OCI-LY3 (cell line): ENCODE results near the gene TMEM106C.

ENCODE experiments used
- H2AFZ ChIP-seq: fragments of 200-600, 300-600 bp; shearing (Covaris generic); 2 replicates; pipeline ENCODE4 v1.6.0; 2014; ENCODE audit warnings: antibody characterized with exemption, low read depth, low read length
- H3K27ac ChIP-seq: fragments of 200-600, 300-600 bp; sonication (generic); 2 replicates; pipeline ENCODE4 v1.5.1; 2014; ENCODE audit warnings: mild to moderate bottlenecking, low read length, moderate library complexity, mixed read lengths
- H3K27me3 ChIP-seq: fragments of 200-600, 300-600 bp; sonication (generic); 2 replicates; pipeline ENCODE4 v1.6.1; 2014; ENCODE audit warnings: low read depth, low read length, mixed read lengths
- H3K36me3 ChIP-seq: fragments of 200-600, 300-600 bp; sonication (generic); replicated peaks from 2 replicates; pipeline ENCODE3; 2014; ENCODE audit warnings: low read depth, low read length, mixed read lengths
- H3K4me1 ChIP-seq: fragments of 300-600, 200-600 bp; sonication (generic); 2 replicates; pipeline ENCODE4 v1.6.1; 2014; ENCODE audit warnings: low read length, mixed read lengths
- H3K4me2 ChIP-seq: fragments of 200-600, 300-600 bp; sonication (generic); 2 replicates; pipeline ENCODE4 v1.6.1; 2014; ENCODE audit warnings: low read length, mixed read lengths
- H3K4me3 ChIP-seq: fragments of 300-600, 200-600 bp; sonication (generic); 2 replicates; pipeline ENCODE4 v1.5.1; 2014; ENCODE audit warnings: antibody characterized with exemption, mild to moderate bottlenecking, low read length, moderate library complexity
- H3K79me2 ChIP-seq: fragments of 300-600, 200-600 bp; shearing (Covaris generic); 2 replicates; pipeline ENCODE4 v1.6.1; 2014; ENCODE audit warnings: mild to moderate bottlenecking, low read length, mixed read lengths
- H3K9ac ChIP-seq: fragments of 300-600, 200-600 bp; shearing (Covaris generic); 2 replicates; pipeline ENCODE4 v1.6.0; 2014; ENCODE audit warnings: mild to moderate bottlenecking, low read length, moderate library complexity
- H3K9me3 ChIP-seq: fragments of 200-600, 300-600 bp; shearing (Covaris generic); 2 replicates; pipeline ENCODE4 v1.6.1; 2014; ENCODE audit warnings: low read length, mixed read lengths; ENCODE audit not compliant: insufficient read depth
- H4K20me1 ChIP-seq: fragments of 200-600, 300-600 bp; sonication (generic); 2 replicates; pipeline ENCODE4 v1.6.1; 2016; ENCODE audit warnings: low read length, mixed read lengths; ENCODE audit not compliant: insufficient read depth
- EZH2phosphoT487 ChIP-seq: fragments of 200-600 bp; shearing (Covaris generic); IDR thresholded peaks from 2 replicates; pipeline ENCODE4 v1.6.1; 2018; ENCODE audit warnings: antibody characterized with exemption, mixed run types, low read depth
- TF ChIP-seq, protein P1 (sequence below): fragments of 200-600, 300-600 bp; sonication (generic); IDR thresholded peaks from 2 replicates; pipeline ENCODE4 v1.5.1; 2014; ENCODE audit warnings: antibody characterized with exemption, low read length, low read depth

TMEM106C gene

DNA sequence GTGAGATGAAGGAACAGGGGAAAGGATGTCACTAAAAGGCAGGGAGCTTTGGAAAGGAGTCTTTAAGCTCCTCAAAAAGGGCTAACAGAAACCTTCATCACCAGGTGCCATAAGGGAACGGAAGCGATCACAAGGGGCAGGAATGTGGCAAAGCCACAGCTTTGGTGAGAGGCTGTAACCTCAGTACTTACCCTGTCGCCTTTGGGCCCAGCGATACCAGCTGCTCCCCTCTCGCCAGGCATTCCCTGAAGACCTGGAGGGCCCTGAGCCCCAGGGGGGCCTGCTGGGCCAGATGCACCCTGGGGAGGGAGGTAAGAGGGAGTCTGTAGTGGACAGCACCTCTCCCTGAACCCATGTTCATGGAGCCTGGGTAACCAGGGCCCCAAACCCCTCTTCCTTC, 18.9 kb downstream of the TMEM106C start:
- no peak overlapping the region for H3K4me2 ChIP-seq
- no peak overlapping the region for H3K27ac ChIP-seq

DNA sequence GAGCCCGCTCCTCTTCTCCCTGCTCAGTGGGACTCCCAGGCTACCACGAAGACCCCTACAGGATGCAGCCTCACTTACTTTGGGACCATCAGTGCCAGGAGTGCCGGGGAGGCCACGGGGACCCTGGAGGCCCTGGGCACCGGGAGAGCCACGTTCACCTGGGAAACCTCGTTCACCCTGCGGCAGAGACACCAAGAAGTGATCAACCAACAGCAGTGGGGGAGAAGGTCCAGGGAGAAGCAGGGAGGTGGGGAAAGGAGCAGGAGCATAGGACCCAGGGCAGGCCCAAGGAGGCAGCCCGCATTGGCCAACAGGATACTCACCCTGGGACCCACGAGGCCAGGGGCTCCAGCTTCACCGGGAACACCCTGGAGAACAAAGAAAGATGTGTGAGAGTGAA, 19.4 kb downstream of the TMEM106C start:
- no peaks in the 10 kb centered on the region for H3K9me3 ChIP-seq
- no peak overlapping the region for H3K27ac ChIP-seq
- no peaks in the 10 kb centered on the region for H3K4me1 ChIP-seq
- H4K20me1 ChIP-seq: no peaks in the 10 kb centered on the region
- no peaks in the 10 kb centered on the region for H3K79me2 ChIP-seq
- no peak overlapping the region for H2AFZ ChIP-seq
- H3K4me3 ChIP-seq: no peak overlapping the region
- H3K36me3 ChIP-seq: no peaks in the 10 kb centered on the region
- no peak overlapping the region for H3K4me2 ChIP-seq
- H3K9ac ChIP-seq: no peak overlapping the region
- TF ChIP-seq, protein P1, sequence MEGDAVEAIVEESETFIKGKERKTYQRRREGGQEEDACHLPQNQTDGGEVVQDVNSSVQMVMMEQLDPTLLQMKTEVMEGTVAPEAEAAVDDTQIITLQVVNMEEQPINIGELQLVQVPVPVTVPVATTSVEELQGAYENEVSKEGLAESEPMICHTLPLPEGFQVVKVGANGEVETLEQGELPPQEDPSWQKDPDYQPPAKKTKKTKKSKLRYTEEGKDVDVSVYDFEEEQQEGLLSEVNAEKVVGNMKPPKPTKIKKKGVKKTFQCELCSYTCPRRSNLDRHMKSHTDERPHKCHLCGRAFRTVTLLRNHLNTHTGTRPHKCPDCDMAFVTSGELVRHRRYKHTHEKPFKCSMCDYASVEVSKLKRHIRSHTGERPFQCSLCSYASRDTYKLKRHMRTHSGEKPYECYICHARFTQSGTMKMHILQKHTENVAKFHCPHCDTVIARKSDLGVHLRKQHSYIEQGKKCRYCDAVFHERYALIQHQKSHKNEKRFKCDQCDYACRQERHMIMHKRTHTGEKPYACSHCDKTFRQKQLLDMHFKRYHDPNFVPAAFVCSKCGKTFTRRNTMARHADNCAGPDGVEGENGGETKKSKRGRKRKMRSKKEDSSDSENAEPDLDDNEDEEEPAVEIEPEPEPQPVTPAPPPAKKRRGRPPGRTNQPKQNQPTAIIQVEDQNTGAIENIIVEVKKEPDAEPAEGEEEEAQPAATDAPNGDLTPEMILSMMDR: no peak
- TF ChIP-seq EZH2phosphoT487: no peak
- H3K27me3 ChIP-seq: no peaks in the 10 kb centered on the region

More for the DNA sequence above, 18.9 kb downstream of the TMEM106C start:
- Histone ChIP-seq H3K79me2 (no peaks in the 10 kb centered on the region), H3K27me3 (no peaks in the 10 kb centered on the region), H3K9me3 (no peaks in the 10 kb centered on the region), H3K36me3 (no peaks in the 10 kb centered on the region), H3K4me3 (no peak overlapping the region), H3K9ac (no peak overlapping the region), H2AFZ (no peak overlapping the region), H4K20me1 (no peaks in the 10 kb centered on the region), H3K4me1 (no peaks in the 10 kb centered on the region)
- no peak for TF ChIP-seq EZH2phosphoT487
- TF ChIP-seq, protein P1: no peak

DNA sequence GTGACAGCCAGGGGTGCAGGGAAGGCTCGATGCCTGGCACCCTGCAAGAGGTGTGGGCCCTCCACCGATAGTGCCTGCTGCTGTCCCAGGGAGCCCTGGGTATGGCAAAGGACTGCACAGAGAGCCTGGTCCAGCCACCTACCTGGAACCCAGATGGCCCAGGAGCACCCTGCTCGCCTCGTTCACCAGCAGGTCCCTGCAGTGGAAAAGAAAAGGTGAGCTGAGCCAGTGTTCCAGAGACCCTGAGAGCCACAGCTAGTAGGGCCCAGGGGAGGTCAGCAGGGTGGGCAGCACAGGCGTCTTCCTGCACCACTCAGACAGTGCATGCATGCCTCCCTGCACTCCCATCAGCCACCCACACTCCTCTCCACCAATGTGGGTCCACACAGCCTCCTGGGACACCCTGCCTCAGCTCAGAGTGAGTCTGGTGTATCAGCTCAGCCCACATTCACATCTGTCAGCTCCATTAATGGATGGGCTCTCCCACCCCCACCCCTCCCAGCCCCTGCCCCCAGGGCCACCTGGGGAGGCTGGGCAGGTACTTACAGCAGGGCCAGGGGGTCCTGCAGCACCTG, 20.2 kb downstream of the TMEM106C start:
- Histone ChIP-seq H3K9me3 (no peaks in the 10 kb centered on the region), H3K4me1 (no peaks in the 10 kb centered on the region)

DNA sequence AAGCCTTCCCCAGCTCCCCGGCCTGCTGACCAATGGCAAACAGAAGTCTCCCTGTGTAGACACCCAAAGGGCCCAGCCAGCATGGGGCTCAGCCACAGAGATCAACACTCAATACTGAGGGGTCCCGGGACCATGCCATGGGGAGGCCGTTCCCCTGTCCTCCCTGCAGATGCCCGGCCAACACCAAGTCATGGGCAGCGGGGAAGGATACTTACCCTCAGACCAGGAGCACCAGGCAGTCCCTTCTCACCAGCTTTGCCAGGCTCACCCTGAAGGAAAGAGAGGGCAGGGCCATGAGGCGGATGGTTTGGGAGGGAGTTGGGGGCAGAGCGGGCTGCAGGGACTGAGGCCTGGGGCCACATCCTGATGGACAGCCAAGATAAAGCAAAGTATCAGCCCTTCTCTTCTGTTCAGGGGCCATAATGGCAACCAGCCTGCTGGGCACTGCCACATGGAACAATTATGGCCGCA, 21.0 kb downstream of the TMEM106C start:
- Histone ChIP-seq H3K36me3 (no peaks in the 10 kb centered on the region), H3K4me3 (no peak overlapping the region), H3K4me2 (no peak overlapping the region), H3K27me3 (no peaks in the 10 kb centered on the region), H3K9me3 (no peaks in the 10 kb centered on the region), H3K9ac (no peak overlapping the region), H4K20me1 (no peaks in the 10 kb centered on the region), H2AFZ (no peak overlapping the region), H3K27ac (no peak overlapping the region), H3K79me2 (no peaks in the 10 kb centered on the region), H3K4me1 (no peaks in the 10 kb centered on the region)
- TF ChIP-seq, protein P1: no peak
- TF ChIP-seq EZH2phosphoT487: no peak

More for the DNA sequence above, 20.2 kb downstream of the TMEM106C start:
- H2AFZ ChIP-seq: no peak overlapping the region
- no peaks in the 10 kb centered on the region for H3K27me3 ChIP-seq
- no peaks in the 10 kb centered on the region for H4K20me1 ChIP-seq
- no peak overlapping the region for H3K9ac ChIP-seq
- TF ChIP-seq, protein P1: no peak
- no peak for TF ChIP-seq EZH2phosphoT487
- H3K79me2 ChIP-seq: no peaks in the 10 kb centered on the region
- H3K4me2 ChIP-seq: no peak overlapping the region
- H3K4me3 ChIP-seq: no peak overlapping the region
- H3K27ac ChIP-seq: no peak overlapping the region
- no peaks in the 10 kb centered on the region for H3K36me3 ChIP-seq
